GM15510 (cell line): ENCODE data around the gene OR1F1.

Experiments used
- POLR2A ChIP-seq: IDR thresholded peaks from 3 replicates; pipeline ENCODE4 v1.6.1; 2011; ENCODE audit warnings: borderline replicate concordance; ENCODE audit not compliant: insufficient read length; ENCODE audit errors: extremely low read depth

Gene OR1F1

GRCh38 chr16:3246002-3246401 lies 58.0 kb downstream of the OR1F1 start:
- no peak for TF ChIP-seq POLR2A

DNA sequence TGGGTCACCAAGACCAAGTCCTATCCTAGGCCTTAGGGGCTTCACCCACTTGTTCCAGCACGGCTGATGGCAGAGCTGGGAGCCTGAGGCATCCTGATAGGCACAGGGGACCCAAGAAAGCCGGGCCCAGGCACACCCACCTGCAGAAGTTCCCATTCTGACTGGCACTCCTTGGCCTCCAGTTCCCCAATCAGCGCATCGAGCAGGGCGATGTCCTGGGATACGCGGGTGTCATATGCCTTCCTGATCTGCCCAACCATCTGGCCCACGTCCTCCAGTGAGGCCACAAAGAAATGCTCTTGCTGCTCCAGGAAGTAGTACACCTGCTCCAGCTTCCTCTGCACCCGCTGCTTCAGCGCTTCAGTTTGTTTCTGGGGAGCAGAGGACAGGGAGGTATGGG lies 58.9 kb downstream of the OR1F1 start:
- no peak for TF ChIP-seq POLR2A

- TF ChIP-seq POLR2A, result no peak
These were observed 60.6 kb downstream of the OR1F1 start for GRCh38 chr16:3248596-3248995.

DNA sequence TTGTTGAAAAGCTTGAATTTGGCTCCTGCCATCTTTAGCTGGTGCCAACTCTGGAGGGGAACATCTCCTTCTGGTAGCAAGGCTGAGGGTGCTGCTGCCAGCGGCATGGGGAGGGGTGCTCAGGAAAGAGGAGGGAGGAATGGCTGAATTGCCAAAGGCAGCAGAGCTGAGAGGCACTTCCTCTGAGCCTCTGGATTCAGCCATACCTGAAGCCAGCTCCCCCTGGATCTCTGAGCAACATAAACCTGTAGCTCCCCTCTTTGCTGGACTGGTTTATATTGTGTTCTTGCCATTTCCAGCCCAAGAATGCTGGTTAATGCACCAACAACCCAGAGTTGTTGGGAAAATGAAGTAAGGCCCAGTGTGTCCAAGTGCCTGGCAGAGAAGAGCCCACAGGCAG lies 61.0 kb downstream of the OR1F1 start:
- TF ChIP-seq POLR2A, result no peak

DNA sequence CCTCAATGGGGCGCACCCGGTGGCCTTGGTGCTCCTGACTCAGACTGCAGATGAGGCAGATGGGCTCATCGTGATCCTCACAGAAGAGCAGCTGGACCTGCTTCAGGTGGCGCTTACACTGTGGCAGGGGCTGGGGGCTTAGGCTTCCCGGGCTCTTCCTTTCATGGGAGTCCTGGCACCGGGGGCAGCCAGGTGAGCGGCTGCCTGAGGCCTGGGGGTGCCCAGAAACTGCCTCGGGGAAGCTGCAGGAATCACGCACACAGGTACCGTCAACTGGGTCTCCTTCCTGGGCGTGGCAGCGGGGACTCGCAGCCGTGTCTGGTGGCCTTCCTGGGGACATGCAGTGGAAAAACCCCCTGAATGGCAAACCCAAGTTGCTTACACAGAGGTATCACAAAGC lies 61.4 kb downstream of the OR1F1 start:
- TF ChIP-seq POLR2A, result no peak

GRCh38 chr16:3252967-3253366 lies 65.0 kb downstream of the OR1F1 start:
- TF ChIP-seq POLR2A, result no peak

DNA sequence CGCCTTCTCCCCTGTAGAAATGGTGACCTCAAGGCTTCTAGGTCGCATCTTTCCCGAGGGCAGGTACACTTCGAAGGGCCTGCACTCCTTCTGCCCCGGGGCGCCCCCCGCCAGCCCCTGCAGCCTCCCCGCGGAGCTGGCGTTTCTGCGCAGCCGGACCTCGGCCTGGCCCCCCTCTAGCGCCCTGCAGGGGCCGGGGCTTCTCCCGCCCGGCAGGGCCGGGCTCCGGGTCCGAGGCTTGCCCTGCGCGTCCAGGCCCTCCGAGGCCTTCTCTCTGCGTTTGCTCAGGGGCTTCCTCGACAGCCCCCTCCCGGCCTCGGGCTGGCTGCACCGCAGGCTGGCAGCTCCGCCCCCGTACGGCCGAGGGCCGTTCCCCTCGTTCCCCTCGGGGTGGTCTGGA lies 66.3 kb downstream of the OR1F1 start:
- TF ChIP-seq POLR2A, result no peak
